Right lobe of liver (tissue), 4 donors: ENCODE data around the gene ATP5MG.

Experiments
- CTCF ChIP-seq, 4 donors: fragments of 200-600 bp in 3 of 4; fragments of 450-650 bp in 1 of 4; IDR thresholded peaks; one replicate each; pipeline versions ENCODE4 v1.5.1 to v1.8.0; 2016 to 2022; ENCODE audit warnings: antibody characterized with exemption in 4 of 4, mild to moderate bottlenecking in 2 of 4
- POLR2A ChIP-seq: fragments of 450-650 bp; IDR thresholded peaks from one replicate; pipeline ENCODE4 v1.6.1; 2017; ENCODE audit warnings: antibody characterized with exemption, mild to moderate bottlenecking
- donor health status: DM: no; HTN: no; CAD: no.
- donor health status: DM: no; HTN: no; CAD: no.
- donor health status: DM: no; HTN: yes; CAD: no.

GRCh38 chr11:118370774-118371173 is 30.6 kb upstream of the ATP5MG start:
- no peak for TF ChIP-seq CTCF (IDR thresholded peaks at IDR 0.05)
- TF ChIP-seq POLR2A: no peak
